Embryonic facial prominence (tissue), 1 donor: ENCODE results near the gene KYAT1.
"Not testable (repeated sequence)": the region's sequence is repeated elsewhere in the genome, so short reads cannot be mapped to it uniquely, and the experiment has no call there.

Source experiments
- DNase-seq: peaks from one replicate; pipeline ENCODE4 v3.0.0-alpha.2; 2016; ENCODE audit errors: extremely low spot score

The KYAT1 gene

DNA sequence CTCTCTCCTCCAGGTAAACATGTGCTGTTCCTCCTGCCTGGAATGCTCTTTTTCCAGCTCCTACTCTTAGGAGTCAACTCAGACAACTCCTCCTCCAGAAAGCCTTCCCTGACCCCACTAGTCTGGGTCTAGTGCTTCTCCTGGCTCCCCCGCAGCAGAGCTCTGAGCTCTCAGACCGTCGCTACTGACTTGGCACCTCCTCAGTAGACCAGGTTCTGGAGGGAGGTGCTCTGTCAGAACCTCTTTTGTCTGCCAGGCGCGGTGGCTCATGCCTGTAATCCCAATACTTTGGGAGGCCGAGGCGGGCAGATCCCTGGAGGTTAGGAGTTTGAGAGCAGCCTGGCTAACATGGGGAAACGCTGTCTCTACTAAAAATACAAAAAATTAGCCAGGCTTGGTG, 3.6 kb upstream of the KYAT1 start:
- DNase-seq: no peak

DNA sequence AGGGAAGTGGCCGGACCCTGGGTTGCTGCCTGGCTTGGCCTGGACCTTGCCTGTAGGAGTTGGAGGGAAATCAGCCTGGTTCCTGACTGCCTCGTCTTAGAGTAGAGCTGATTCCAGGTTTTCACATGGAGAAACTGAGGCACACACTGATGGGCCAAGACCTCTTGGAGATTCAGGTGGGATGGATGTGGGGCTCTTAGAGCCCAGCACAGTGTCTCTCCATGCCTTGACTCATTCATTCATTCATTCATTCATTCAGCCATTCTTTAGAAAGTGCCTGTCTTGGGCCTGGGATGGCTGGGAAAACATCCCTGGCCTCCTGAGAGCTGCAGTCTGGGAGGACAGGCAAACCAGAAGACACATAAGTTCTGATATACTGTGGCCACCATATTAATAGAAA, 2.4 kb upstream of the KYAT1 start:
- no peak for DNase-seq

DNA sequence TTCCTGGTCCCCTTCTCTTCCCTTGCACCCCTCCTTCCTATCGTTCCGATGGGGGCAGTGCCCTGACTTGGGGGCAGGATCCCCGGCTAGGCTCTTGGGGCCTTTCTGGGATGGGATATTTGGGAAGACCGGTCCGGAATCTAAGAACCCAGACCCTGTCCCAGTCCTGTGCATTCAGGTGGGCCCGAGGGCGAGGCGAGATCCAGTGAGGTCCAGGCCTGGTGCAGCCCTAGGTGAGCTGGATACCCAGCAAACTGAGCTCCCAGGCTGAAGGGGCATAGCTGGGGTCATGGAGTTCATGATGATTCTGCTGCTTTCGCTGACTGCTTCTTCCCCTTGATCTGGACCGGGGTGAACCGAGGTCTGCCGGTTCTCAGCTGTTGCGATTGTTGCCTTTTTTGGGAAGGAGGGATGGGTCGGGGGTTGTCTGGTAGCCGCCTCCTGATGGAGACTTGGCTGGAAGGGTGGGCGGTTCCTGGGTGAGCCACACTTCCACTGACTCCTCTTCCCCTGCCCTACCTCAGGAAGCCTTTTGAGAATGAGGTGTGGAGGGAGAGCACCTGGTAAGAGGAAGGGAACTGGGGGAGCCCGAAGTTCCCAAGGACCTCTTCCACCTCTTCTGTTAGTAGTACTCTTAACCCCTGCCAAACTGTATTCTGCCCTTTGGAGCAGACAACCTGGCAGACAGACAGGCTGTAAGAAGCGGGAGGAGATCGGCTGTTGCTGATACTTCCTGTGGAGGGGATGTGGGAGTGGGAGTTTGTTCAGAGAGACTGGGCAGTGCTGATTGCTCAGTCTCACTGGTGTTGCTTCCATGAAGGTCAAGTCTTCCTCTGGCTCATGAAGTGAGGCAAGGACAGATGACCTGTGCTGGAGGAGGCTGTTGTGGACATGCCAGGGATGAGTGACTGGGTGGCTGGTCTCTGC, 1.2 kb upstream of the KYAT1 start:
- no peak for DNase-seq

DNA sequence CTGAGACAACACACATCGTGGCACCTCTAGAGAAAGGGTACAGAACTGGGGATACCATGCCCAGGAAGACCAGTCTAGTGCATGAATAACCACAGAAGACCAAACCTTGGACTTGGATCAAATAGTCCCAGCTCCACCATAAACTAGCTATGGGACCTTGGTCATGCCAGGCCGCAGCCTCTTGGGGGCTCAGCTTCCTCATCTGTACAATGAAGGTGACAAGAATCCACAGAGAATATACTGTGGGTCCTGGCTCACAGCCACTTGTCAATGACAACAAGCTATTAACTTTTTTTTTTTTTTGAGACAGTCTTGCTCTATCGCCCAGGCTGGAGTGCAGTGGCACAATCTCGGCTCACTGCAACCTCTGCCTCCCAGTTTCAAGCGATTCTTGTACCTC, 3.9 kb downstream of the KYAT1 start:
- no peak for DNase-seq

DNA sequence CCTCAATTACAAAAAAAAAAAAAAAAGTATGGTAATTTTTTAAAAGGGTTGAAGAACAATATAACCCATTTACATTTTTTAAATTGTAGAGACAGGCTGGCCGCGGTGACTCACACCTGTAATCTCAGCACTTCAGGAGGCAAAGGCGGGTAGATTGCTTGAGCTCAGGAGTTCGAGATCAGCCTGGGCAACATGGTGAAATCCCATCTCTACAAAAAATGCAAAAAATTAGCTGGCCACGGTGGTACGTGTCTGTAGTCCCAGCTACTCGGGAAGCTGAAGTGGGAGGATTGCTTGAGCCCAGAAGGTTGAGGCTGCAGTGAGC, 10.8 kb downstream of the KYAT1 start:
- not testable (repeated sequence) for DNase-seq

DNA sequence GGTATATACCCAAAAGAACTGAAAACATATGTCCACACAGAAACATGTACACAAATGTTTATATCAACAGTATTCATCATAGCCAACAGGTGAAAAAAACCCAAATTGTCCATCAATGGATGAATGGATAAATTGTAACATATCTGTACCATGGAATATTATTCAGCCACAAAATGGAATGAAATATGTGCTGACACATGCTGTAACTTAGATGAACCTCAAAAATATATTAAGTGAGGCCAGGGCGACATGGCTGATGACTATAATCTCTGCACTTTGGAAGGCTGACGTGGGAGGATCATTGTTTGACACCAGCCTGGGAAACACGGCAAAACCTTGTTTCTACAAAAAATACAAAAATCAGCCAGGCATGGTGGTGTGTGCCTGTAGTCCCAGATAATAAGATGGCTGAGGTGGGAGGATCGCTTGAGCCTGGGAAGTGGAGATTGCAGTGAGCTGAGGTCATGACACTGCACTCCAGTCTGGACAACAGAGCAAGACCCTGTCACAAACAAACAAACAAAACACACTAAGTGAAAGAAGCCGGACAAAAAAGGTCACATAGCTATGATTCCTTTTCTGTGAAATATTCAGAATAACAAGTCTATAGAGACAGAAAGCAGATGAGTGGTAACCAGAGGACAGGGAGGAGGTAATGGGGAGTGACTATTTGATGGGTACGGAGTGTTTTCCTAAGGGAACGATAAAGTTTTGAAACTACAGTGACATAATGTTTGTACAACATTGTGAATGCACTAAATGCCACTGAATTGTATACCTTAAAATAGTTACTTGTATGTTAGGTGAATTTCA, 11.4 kb downstream of the KYAT1 start:
- DNase-seq: no peak

DNA sequence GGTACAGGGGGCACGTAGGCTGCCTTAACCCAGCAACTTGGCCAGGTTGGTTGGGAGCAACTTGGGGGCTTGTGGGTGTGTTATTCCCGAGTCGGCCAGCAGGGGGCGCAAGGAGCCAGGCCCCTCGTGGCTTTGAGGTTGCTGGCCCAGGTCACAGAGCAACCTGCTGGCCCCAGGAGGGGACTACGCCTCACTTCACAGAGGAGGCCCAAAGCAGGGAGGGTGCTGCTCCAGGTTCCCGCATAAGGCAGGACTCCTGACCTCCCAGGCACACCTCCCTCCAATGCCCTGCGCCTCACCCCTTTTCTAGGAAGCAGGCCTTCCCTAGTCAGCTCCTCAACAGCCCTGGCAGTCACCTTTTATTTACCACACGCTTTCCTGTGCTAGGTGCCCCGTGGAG, 18.1 kb downstream of the KYAT1 start:
- DNase-seq: no peak

DNA sequence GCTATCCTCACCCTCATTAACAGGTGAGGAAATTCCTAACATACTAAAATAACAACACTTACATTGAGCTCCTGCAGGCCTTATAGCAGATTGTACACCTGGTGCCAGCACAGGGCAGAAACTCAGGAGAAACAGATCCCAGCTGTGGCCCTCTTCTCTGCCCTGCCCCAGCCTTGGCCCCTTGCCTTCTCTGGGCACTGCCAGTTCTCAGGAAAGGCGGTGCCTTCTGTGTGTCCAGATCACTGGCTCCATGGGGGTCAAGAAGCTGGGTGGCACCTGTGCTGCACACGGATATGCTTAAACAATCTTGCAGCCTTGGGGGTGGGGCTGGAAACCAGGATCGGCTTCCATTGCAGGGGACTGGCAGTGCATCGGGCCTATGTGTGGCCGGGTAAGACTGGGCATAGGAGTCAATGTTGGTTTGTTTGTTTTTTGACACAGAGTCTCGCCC, 19.3 kb downstream of the KYAT1 start:
- DNase-seq: no peak

DNA sequence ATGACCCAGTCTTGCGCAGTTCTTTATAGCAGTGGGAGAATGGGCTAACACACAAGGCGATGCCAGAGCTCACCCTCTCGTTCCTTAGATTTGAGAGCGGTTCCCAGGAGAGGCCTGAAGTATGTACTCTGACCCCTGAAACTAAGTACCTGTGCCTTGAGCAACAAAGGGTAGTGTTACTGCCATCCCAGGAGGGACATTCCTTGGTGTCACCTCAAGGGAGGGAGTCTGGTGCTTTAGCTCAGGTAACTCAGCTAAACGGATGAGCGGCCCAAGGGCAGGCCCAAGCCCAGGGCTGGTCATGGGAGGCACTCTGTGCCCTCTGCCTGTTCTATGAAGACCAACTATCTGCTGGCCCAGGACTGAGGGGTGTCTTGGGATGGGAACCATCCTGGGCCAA, 20.2 kb downstream of the KYAT1 start:
- DNase-seq: no peak

DNA sequence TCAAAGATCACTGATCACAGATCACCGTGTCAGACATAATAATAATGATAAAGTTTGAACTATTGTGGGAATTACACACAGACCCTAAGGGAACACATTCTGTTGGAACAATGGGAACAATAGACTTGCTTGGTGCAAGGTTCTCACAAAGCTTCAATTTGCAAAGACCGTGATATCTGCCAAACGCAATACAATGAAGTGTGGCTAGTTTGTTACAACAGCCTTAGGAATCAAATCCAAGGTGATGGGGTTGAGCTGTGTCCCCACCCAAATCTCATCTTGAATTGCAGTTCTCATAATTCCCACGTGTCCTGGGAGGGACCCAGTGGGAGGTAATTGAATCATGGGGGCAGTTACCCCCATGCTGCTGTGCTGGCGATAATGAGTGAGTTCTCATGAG, 20.8 kb downstream of the KYAT1 start:
- DNase-seq: no peak

DNA sequence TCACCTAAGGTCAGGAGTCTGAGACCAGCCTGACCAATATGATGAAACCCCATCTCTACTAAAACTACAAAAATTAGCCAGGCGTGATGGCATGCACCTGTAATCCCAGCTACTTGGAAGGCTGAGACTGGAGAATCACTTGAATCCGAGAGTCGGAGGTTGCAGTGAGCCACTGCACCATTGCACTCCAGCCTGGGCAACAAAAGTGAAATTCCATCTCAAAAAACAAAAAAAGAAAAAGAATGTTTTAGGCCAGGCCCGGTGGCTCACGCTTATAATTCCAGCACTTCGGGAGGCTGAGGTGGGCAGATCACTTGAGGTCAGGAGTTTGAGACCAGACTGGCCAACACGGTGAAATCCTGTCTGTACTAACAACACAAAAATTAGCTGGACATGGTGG, 23.3 kb downstream of the KYAT1 start:
- not testable (repeated sequence) for DNase-seq

DNA sequence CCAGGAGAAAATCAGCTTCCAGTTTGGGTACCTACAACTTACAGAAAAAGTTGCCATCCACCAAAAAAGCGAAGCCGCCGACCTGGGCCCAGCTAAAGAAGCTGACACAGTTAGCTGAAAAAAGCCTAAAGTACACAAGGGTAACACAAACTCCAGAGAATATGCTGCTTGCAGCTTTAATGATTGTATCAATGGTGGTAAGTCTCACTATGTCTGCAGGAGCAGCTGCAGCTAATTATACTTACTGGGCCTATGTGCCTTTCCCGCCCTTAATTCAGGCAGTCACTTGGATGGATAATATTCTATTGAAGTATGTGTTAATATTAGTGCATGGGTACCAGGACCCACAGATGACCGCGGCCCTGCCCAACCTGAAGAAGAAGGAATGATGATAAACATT, 27.3 kb downstream of the KYAT1 start:
- DNase-seq: not testable (repeated sequence)

DNA sequence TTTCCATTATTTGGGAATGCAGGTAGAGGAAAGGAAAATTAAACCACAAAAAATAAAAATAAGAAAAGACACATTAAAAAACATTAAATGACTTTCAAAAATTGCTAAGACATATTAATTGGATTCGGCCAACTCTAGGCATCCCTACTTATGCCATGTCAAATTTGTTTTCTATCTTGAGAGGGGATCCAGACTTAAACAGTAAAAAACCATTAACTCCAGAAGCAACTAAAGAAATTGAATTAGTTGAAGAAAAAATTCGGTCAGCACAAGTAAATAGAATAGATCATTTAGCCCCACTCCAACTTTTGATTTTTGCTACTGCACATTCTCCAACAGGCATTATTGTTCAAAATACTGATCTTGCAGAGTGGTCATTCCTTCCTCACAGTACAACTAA, 29.1 kb downstream of the KYAT1 start:
- not testable (repeated sequence) for DNase-seq

DNA sequence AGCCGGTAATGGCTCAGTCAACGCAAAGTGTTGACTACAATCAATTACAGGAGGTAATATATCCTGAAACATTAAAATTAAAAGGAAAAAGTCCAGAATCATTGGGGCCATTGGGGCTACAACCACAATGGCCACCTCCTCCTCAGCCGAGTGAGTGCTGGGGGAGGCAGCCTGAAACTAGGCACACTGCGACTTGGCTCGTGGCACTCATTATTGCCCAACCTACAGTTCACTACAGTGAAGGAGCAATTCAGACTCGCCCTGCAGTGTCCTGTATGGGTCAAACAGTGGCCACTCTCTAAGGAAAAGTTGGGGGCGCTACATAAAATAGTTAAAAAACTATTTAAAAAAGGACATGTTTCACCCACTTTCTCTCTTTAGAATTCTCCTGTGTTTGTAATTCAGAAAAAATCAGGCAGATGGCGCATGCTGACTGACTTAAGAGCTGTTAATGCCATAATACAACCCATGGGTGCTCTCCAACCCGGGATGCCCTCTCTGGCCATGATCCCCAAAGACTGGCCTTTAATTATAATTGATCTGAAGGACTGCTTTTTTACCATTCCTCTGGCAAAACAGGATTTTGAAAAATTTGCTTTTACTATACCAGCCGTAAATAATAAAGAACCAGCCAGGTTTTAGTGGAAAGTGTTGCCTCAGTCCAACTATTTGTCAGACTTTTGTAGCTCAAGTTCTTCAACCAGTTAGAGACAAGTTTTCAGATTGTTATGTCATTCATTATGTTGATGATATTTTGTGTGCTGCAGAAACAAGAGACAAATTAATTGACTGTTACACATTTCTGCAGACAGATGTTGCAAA, 29.8 kb downstream of the KYAT1 start:
- DNase-seq: not testable (repeated sequence)

DNA sequence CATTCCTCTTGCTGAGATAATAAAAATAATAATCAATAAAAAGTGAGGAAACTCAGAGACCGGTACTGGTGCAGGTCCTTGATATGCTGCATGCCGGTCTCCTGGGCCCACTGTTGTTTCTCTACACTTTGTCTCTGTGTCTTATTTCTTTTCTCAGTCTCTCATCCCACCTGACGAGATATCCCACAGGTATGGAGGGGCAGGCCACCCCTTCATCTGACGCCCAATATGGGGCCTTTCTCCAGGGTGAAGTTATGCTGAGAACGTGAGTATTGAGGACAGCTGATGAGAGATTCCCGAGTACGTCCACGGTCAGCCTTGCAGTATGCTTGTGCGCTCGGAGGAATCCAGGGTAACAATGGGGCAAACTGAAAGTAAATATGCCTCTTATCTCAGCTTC, 30.7 kb downstream of the KYAT1 start:
- DNase-seq: not testable (repeated sequence)

DNA sequence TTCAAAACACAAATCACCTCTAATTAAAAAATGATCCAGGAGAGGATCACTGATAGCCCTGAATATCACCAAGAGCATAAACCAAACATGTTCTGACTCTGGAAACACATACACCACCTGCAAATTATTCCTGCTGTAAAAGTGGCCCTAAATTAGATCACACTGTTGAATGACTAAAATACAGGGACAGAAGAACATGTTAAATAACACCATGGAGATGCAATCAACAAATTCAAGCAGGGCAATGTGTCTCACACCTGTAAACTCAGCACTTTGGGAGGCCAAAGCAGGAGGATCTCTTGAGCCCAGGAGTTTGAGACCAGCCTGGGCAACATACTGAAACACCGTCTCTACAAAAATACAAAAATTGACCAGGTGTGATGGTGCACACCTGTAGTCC, 33.9 kb downstream of the KYAT1 start:
- no peak for DNase-seq

DNA sequence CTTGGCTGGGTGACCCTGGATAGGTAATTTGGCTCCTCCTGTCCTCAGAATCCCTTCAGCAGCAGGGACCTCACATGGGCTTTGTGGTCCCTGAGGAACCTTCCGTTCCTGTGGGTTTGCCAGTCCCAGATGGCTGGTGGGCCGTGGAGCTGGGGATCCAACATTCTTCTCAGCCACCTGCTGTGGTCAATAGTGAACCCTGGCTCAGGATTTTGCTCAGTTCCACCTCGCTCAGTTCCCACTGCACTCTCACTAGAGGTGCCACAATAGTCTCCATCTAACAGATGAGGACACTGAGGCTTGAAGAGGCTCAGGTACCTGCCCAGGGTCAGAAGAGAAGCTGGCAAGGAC, 35.1 kb downstream of the KYAT1 start:
- DNase-seq: no peak

DNA sequence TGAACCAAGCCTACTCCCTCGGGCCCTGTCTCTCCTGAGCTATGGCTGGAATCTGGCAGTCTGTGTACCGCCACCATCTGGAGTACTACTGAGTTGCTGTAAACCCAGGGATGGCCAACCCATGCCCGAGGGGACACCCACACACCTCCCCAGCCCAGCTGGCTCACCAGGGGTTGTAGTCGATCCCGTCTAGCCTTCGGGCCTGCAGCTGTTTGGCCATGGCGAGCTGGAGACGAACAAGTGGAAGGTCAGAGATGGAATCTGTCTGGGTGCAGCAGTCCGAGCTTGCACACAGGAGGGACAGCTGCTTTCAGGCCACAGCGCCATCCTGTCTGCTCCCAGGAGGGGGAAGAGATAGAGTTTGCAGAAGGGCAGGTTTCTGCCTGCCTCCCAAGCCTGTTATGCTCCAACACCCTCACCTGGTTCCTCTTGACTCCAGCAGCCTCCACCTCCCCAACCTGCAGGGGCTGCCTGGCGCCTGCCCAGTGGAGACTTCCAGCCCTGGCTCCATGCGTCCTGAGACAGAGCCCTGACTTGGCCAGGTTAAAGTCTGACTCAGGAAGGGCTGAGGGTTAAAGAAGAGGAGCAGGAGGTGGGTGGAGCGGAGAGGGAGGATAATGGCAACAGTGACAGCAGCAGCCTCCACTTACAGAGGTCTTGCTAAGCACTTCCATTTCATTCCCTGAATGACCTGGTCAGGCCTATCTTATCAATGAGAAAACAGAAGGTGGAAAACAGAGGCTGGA, 36.4 kb downstream of the KYAT1 start:
- no peak for DNase-seq

DNA sequence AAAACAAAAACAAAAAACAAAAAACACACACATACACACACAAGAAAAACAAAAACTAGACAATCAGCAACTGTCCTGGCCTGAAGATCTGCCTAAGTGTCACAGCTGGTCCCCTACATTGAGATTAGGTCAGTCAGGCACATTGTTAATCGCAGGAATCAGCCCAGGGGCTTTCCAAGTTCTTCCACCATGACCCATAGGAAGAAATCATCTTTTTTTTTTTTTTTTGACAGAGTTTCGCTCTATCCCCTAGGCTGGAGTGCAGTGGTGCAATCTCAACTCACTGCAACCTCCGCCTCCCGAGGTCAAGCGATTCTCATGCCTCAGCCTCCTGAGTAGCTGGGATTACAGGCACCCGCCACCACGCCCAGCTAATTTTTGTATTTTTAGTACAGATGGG, 38.6 kb downstream of the KYAT1 start:
- DNase-seq: not testable (repeated sequence)

DNA sequence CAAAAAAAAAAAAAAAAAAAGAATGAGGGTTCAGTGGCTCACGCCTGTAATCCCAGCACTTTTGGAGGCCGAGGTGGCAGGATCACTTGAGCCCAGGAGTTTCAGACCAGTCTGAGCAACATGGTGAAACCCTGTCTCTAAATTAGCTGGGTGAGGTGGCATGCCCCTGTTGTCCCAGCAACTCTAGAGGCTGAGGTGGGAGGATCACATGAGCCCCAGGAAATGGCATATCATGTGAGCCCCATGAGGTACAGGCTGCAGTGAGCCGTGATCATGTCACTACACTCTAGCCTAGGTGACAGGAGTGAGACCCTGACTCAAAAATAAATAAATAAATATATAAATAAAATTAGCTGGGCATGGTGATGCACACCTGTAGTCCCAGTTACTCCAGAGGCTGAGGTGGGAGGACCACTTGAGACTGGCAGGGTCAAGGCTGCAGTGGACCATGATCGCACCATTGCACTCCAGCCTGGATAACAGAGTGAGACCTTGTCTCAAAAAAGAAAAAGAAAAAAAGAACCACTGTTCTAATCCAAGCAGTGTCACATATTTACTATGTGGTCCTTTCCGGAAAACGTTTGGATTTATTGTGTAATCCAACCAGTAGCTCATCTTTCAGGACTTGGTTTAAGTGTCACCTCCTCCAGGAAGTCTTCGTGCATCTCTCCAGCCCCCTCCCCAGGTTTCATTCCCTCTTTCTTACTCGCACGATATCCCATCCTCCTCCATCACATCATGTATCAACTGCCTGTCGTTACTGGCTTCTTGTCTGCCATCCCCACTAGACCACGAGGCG, 39.9 kb downstream of the KYAT1 start:
- no peak for DNase-seq

DNA sequence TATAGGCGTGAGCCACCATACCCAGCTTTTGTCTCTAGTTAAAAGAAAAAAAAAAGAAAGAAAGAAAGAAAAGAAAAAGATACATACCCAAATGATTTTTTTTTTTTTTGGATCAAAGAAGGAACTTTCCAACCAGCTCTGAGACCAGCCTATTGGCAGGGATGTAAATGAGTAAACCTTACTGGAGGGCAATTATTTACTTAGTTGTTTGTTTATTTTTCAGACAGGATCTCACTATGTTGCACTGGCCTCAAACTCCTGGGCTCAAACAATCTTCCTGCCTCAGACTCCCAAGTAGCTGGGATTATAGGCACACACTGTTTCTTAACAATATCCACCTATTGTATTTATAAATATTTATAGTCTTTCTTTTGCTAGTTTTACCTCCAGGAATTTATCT, 41.2 kb downstream of the KYAT1 start:
- DNase-seq: no peak
